Medulla oblongata (tissue), 1 donor: ENCODE results near the gene LYST.
"Not testable (repeated sequence)": the region's sequence is repeated elsewhere in the genome, so short reads cannot be mapped to it uniquely, and the experiment has no call there.

Source experiments
- DNase-seq: peaks from one replicate; pipeline ENCODE4 v3.0.0-alpha.2; 2015; ENCODE audit errors: extremely low spot score

LYST gene

DNA sequence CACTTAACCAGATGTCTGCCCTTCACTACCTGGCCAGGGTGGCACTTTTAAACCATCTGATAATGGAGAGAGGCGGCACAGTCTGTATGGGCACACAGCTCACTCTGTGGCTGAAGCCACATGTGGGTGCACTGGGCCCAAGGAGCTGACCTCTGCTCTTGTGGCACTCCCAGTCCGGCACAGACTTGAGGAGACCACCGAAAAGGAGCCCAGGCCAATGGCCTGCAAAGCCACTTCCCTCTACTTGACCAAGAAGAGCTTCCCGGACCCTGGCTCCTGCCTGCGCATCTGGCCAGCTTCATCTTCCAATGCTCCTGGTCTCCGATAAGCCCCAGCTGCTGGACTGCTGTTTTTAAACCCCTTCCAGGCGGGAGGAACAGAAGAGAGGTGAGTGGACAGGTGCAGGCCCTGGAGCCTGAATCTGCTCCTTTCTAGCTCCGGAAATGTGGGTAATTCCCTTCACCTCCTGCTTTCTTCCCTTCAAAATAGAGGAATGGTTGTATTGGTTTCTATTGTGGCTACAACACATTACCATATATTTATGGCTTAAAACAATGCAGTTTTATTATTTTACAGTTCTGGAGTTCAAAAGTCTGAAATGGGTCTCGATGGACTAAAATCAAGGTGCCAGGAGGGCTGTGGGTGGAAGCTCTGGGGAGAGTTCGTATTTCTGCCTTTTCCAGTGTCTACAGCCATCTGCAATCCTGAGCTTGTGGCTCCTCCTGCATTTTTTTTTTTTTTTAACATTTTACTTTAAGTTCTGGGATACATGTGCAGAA is 228.8 kb downstream of the LYST start:
- DNase-seq, result no peak

DNA sequence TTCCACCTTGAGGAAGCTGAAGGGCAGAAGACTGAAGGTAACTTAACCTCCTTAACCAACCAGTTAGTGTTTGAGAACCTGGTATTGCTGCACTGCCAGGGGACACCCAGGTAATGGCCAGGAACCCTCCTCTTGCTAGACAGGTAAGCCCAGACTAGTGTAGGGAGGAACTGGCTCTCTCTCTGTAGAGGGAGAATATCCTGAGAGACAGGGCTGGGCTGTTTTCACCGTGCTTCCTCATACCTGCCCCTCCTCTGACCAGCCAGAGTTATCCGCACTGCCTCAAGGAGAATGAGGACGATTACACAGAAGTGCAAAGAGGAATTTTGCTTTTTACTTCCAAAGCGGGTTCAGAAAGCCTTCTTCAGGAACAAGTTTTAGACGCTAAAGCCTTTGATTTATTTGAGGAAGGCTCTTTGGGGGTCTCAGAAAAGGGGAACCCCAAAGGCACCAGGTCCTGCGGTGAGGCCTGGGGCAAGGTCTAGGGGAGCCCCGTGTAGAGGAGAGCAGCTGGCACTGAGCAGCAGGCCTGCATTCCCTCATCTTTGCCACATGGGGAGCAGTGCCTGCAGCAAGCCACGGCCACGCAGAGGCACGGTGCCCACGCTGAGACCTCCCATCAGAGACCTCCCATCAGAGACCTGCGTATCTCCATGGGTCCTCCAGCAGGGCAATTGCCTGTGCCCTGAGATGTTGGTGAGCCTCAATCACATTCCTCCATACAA is 230.6 kb downstream of the LYST start:
- DNase-seq, result no peak

DNA sequence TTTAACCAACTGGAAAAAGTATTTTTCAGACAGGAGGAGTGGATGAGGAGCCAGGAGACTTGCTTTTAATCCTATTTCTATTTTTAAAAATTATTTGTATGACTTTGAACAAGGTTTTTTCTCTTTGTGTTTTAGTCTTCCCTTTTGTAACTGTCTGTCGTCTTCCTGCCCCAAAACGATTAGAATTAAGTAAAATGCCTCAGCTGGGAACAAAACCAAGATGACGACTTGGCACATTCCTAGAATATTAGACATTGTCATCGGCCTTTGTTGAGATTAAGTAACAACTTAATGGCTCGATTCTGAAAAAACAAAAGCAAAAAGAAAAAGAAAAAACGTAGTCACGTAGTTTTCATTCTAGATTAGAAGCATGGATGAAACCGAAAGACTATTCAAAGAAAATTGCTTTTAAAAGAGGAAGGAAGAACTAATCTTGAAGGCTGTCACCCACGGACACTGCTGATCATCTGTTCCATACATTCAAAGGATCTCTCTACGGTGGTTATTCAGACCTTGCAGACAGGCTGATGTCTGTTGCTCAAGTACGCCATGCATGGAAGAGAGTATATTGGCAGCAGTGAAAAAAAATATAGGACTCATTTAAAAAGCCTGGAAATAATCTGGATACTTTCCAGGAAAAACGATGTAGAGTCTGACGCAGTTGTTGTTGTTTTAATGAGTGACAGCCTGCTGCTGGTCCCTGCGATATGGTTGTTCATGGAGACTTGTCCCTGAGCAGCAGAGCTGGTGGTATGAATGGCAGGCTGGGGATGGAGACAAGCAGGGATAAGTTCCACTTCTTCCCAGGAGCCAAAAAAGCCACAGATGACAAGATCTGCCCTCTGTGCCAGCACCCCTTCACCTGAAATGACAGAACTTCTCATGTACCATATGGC is 234.0 kb downstream of the LYST start:
- peak; percentile 9 for DNase-seq

DNA sequence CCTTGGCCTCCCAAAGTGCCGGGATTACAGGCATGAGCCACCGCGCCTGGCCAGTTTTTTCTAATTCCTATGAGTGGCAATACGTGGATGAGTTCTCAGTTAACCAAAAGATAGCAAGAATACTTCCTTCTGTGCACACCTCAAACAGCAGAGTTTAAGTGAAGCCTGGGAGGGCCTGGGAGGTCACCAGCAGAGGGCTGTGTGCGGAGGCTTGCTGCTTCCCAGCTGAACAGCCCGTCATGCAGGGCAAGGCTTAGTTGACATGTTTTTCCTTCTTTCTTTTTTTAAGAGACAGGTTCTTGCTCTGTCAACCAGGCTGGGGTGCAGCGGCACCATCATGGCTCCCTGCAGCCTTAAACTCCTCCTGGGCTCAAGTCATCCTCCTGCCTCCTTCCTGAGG is 234.9 kb downstream of the LYST start:
- no peak for DNase-seq

DNA sequence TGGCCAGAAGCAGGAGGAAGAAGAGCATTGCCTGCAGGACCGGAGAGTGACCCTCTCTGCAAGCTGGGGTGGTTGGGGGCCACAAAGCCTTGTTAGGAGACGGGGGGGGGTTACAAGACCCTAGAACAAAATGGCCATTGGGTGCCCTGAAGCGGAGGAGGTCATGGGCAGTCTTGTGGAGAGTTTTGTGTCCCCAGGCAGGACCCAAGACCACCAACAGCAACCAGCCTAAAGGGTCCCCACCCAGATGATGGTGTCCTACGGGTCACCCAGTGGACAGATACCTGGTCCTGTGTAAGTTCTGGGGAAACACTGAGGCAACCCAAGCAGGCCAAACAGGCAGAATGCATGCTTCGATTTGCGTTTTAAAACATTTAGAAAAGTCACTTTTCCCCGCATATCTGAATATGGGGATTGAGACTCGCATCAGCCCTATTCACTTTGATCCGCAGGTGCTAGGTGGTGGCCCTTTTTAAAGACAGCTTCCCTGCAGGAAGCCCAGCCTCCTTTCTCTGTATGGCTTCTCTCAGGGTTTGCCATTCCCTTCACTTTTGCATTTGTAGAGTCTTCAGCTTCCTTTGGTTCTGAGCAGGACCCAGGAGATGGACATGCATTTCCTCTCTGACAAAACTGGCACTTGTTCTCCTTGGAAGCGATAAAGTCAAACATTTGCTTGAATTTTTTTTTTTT is 238.2 kb downstream of the LYST start:
- DNase-seq, result no peak

DNA sequence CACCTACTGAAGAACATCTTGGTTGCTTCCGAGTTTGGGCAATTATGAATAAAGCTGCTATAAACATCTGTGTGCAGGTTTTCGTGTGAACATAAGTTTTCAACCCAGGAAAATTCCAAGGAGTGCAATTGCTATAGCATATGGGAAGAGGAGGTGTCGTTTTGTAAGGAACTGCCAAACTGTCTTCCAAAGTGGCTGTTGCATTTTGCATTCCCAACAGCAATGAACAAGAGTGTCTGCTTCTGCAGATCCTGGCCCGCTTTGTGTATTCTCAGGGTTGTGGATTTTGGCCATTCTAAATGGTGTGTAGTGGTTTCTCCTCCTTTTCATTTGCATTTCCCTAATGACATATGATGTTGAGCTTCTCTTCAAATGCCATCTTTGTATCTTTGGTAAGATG is 240.9 kb downstream of the LYST start:
- no peak for DNase-seq

DNA sequence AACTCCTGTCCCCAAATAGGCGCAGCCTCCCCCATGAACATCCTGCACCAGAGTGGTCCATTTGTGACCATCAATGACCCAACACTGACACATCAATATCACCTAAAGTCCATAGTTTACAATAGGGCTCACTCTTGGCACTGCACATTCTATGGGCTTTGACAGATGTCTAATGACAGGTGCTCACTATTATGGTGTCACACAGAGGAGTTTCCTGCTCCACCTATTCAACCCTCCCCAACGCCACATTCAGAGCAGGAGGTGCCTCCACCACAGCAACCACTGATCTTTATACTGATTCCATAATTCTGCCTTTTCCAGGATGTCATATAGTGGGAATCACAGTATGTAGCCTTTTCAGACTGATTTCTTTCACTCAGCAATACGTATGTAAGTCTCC is 241.4 kb downstream of the LYST start:
- DNase-seq, result no peak

DNA sequence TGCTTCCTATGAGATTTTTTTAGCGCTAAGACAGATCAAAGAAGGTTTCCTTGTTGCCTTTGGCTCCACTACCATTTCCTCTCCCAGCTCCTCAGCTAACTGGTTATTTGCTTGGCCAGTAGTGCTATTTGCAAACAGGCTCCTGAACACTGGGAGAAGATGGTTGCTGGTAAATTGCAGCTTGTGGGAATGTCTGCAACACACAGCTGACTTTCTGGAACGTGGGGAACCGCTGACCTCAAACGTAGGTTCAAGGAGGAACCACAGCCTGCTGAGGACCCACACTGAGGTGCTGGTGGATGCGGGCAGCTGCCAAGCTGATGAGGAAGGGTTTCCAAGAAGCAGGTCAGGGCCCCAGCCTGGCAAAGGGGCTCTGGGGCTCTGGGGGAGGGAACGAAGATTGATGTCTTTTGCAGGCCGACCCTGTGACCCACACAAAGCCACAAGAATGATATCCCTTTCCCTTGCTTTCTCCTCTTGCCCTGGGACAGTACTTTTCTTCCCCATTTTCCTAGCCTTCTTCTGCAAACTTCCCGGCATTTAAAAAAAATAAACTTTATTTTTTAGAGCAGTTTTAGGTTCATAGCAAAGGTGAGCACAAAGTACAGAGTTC is 241.9 kb downstream of the LYST start:
- DNase-seq, result no peak

DNA sequence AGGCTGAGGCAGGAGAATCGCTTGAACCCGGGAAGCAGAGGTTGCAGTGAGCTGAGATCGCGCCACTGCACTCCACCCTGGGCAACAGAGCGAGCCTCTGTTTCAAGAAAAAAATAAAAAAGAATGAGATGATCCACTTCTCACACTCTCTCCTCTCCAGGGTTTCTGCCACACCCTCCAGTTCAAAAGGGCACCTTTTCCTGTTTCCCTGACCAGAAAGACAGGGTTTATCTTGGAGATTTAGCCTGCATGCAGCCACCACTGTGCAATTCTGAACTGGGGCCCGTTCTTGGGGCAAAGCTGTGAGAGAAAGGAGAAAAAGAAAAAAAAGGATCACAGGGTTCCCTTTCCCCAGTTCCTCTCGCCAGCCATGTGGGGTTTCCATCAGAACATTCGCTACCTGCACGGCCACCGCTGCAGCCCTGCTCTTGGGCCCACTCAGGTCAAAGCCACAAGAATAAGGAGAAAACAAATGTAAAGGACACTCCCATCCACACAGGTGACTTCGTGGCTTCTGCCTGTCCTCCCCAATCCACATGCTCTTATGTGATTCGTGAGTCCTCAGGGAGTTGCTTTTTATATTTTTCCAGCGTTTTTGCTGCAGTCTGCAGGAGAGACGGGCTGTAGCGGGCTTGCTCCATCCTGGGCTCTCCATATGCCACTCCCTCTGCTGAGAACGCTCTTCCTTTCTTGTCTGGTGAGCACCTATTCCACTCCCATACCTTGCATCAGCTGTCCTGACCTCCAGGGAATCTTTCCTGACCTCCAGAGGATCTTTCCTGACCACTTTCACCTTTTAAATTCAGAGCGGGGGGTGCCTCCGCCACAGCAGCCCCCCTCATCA is 243.5 kb downstream of the LYST start:
- no peak for DNase-seq

DNA sequence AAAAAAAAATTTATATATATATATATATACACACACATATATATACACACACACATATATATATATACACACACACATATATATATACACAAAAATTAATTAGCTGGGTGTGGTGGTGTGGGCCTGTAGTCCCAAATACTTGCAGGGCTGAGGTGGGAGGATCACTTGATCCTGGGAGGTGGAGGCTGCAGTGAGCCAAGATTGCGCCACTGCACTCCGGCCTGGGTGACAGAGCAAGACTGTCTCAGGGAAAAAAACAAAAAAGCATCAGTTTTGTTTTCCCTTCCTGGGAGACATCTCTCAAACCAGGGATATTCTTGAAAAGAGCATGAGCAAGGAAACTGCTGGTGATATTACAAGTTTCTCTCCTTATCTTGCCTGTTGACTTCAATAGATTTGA is 247.6 kb downstream of the LYST start:
- not testable (repeated sequence) for DNase-seq

DNA sequence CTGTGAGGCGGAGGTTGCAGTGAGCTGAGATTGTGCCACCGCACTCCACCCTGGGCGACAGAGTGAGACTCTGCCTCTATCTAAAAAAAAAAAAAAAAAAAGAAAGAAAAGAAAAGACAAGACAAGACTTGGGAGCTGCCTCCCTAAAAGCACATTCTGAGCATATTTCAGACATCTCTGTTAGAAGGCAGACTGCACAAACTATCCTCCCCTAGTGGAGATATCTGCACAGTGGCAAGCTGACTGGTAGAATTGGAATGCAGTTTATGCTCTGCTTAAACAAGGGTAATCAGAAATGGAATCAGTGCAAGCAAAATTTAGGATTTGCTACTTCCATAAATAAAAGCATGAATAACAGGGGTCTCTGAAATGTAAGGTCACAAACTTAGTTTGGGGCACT is 248.9 kb downstream of the LYST start:
- DNase-seq, result no peak

DNA sequence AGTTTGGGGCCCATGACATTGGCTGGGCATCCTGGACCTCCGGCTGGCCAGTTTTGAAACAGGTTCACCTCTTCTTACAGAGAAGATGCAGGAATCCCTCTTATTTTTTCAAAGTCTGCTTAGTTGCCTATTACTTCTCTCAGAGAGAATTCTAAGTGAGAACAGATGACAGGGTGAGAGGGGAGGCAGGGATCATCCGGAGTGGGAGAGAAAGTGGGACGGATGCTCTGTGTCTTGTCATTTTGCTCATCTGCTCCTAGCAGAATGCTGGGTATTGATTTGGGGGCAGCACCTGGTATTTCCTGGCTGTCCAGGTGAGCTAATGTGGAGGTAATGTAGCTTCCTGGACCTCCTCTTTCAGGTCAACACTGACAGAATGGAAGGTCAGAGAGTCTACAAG is 249.6 kb downstream of the LYST start:
- DNase-seq, result no peak

DNA sequence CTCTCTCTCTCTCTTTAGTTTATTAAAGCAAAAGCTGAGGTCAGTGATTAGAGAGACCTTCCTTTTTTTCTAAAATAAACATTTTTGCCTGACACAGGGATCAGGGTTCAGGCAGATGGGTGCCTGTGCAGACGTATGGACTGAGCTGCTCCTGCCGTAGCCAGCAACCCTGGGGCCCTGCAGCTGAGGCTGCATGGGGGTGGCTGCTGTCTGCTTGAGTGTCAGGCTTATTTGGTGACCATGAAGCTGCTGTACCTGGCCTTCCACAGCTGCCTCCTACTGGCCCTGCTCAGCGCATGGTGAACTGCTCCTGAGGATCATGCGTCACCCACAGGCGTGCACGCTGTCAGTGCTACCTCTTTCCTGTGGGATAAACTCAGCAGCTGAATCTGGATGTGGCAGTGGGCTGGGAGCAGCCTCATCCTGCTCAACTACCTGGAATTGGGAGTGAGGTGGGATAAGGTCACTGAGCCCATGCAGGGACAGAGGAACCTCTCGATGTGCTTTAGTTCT is 252.2 kb downstream of the LYST start:
- no peak for DNase-seq

DNA sequence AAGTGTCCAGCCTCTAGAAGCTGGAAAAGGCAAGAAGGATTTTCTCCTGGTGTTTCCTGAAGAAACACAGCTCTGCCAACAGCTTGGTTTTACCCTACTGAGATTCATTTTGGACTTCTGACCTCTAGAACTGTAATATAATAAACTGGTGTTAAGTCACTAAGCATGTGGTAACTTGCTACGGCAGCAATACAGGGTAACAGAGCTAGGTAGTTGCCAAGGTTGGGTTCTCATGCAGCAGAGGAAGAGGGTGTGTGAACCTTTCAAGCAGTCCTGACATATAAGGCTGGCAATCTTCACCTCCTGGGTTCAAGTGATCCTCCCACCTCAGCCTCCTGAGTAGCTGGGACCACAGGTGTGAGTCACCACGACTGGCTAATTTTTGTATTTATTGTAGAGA is 253.1 kb downstream of the LYST start:
- no peak for DNase-seq

DNA sequence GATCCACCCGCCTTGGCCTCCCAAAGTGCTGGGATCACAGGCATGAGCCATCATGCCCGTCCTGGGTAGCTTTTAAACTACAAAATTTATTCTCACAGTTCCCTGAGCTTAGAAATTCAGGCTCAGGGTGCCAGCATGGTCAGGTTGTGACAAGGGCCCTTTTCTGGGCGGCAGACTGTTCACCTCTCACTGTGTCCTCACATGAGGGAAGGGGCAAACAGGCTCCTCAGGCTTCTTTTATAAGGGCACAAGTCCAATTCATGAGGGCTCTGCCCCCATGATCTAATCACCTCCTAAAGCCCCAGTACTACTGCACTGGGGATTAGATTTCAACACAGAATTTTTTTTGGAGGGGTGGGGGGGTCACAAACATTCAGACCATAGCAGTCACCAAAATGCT is 253.9 kb downstream of the LYST start:
- DNase-seq, result no peak
